Large intestine (tissue), 3 donors: ENCODE data around the gene LRRC25. TPM values are rescaled to one million over a fixed set of nuclear protein-coding genes. Genes with fewer than 3 reads are reported as not detected.

ENCODE experiments used
- DNase-seq, 2 donors: peaks; one replicate each; pipeline versions ENCODE4 v3.0.0 to v3.0.0-alpha.2; 2013
- H3K27ac ChIP-seq: one replicate; pipeline ENCODE4 v1.5.1; 2013; ENCODE audit warnings: low read length
- H3K27me3 ChIP-seq: 2 replicates; pipeline ENCODE4 v1.6.1; 2013; ENCODE audit warnings: low read length; ENCODE audit not compliant: control insufficient read depth, insufficient read depth
- H3K36me3 ChIP-seq: 2 replicates; pipeline ENCODE4 v1.6.1; 2013; ENCODE audit warnings: low read length; ENCODE audit not compliant: control insufficient read depth, insufficient read depth
- H3K4me1 ChIP-seq: one replicate; pipeline ENCODE4 v1.6.1; 2013; ENCODE audit warnings: low read length; ENCODE audit not compliant: control insufficient read depth, insufficient read depth
- H3K4me3 ChIP-seq: one replicate; pipeline ENCODE4 v1.5.1; 2013; ENCODE audit warnings: low read length
- H3K9me3 ChIP-seq: one replicate; pipeline ENCODE4 v1.6.1; 2013; ENCODE audit warnings: mild to moderate bottlenecking, low read depth, low read length, moderate library complexity; ENCODE audit not compliant: control insufficient read depth
- WGBS: methylation state at CpG from one replicate; pipeline ENCODE4 v1.1.5; 2013; ENCODE audit warnings: low lambda C conversion rate; ENCODE audit not compliant: insufficient coverage; 5-methylcytosine and 5-hydroxymethylcytosine counted together
- polyA plus RNA-seq: library from polyadenylated mRNA; unstranded; fragments of 120-200 nt; gene quantifications from one replicate; pipeline ENCODE4 v1.2.1, GENCODE V29; 2013

Gene LRRC25
- polyA plus RNA-seq, 1 donor, result 3.1 TPM

DNA sequence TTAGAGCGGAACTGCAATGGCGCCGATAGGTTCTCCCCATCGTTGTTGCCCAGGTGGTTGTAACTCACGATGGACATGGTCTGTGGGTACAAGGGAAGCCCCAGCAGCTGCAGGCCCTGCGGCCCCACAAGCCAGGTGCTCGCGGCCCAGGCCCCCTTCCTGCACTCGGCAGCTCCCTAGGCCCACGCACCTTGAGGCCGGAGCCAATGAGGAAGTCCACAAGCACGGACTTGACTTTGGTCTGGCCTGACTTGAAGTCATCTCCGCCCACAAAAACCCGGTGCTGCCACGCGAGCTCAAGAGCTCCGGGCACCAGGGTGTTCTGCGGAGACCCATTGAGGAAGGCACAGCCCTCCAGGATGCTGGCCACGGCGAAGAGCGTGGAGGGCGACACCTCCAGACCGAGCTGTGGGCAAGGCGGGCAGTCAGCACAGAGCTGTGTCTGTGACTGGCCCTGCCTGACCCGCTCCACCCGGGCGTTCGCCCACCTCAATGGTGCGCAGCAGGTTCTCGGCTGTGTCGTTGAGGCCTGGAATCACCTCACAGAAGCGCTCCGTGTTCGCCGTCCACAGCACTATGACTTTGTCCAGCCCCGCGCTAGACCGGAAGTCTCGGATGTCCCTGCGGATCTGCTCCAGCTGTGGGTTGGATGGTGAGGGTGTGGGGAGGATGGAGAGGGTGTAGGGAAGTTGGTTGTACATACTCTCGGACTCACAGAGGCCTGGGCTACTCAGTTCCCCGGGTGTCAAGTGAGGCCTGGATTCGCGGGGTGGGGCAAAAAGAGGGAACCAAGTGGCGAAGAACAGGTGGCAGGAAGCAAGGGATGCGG, 38.6 kb upstream of the LRRC25 start:
- peaks cover 16% of the 10 kb centered on the region for H3K9me3 ChIP-seq
- DNase-seq, result no peak
- peaks cover 37% of the 10 kb centered on the region for H3K4me1 ChIP-seq
- no peaks in the 10 kb centered on the region for H3K27me3 ChIP-seq
- 92% methylated on average over 2 of the region's 46 CpGs for WGBS
- peaks cover 35% of the 10 kb centered on the region for H3K36me3 ChIP-seq
- no peak overlapping the region for H3K27ac ChIP-seq
- H3K4me3 ChIP-seq, result peak overlapping the region; percentile 73

DNA sequence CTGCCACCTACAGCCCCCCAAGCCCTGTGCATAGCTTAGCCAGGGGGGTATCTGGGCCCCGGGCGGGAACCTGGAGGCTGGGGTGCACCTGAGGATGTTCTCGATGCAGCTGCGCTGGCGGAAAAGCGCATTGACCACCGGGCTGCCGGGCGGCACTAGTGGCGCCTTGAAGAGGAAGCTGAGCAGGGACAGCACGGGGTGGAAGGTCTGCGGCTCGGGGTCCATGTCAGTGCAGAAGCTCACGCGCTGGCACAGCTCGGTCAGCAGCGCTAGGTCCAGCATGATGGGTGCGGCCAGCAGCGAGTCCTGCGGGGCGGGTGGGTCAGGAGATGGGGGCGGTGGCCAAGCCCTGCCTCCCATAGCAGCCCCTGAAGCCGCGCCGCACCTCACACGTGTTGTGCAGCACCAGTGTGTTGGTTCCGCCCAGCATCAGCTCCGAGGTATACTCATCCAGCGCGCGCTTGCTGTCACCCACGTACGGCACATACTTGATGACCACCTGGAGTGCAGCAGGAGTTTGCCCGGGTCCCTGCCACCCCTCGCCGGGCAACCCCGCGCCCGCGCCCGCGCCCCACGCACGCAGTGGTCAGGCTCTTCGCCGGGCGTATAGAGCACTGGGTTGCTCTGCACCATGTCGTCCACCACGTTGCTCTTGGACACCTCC, 37.9 kb upstream of the LRRC25 start:
- H3K4me1 ChIP-seq, result peaks cover 30% of the 10 kb centered on the region
- WGBS, result no CpG with 5 or more reads among the region's 49 CpGs
- no peak overlapping the region for H3K27ac ChIP-seq
- H3K36me3 ChIP-seq, result peaks cover 40% of the 10 kb centered on the region
- no peaks in the 10 kb centered on the region for H3K27me3 ChIP-seq
- peaks cover 16% of the 10 kb centered on the region for H3K9me3 ChIP-seq
- DNase-seq, result no peak
- no peak overlapping the region for H3K4me3 ChIP-seq

- H3K36me3 ChIP-seq, result peaks cover 40% of the 10 kb centered on the region
- H3K27me3 ChIP-seq, result no peaks in the 10 kb centered on the region
- H3K9me3 ChIP-seq, result peaks cover 16% of the 10 kb centered on the region
- H3K27ac ChIP-seq, result peak overlapping the region; percentile 21
- no peak for DNase-seq
- no peak overlapping the region for H3K4me3 ChIP-seq
- no CpG with 5 or more reads among the region's 21 CpGs for WGBS
- H3K4me1 ChIP-seq, result peaks cover 34% of the 10 kb centered on the region
Measured at GRCh38 chr19:18434411-18435175, 37.2 kb upstream of the LRRC25 start.

DNA sequence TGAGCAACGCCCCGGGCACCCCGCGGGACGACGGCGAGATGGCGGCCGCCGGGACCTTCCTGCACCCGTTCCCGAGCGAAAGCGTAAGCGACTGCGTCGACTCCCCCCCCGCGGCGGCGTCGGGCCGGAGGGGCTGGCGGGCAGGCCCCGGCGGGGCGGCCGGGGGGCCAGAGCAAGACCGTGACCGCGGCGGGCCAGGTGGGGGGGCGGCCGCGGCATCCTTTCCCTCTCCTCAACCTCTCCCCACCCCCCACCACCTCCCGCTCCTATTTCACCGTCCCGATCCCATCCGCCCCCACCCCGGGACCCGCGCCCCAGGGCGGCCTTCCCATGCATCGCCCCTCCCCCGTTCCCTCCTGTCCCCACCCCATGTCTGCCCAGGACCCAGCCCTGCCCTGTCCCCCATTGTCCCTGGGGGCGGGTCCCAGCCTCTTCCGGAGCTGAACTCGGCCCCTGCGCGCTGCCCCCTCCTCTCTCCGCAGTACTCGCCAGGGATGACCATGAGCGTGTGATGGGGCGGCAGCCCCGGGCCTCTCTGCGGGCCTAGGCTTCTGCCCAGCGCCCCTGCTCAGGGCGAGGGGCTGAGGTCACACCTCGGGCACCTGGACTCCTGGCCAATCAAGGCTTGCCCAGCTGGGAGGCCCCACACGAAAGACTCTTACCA, 36.4 kb upstream of the LRRC25 start:
- peaks cover 34% of the 10 kb centered on the region for H3K4me1 ChIP-seq
- H3K27me3 ChIP-seq, result no peaks in the 10 kb centered on the region
- H3K27ac ChIP-seq, result peak overlapping the region; percentile 21
- no peak for DNase-seq
- peaks cover 16% of the 10 kb centered on the region for H3K9me3 ChIP-seq
- H3K36me3 ChIP-seq, result peaks cover 40% of the 10 kb centered on the region
- WGBS, result no CpG with 5 or more reads among the region's 60 CpGs
- peak overlapping the region; percentile 24 for H3K4me3 ChIP-seq

- WGBS, result no CpG with 5 or more reads among the region's 59 CpGs
- Histone ChIP-seq H3K27ac (no peak overlapping the region), H3K4me1 (peaks cover 30% of the 10 kb centered on the region), H3K27me3 (no peaks in the 10 kb centered on the region), H3K9me3 (peaks cover 16% of the 10 kb centered on the region), H3K4me3 (peak overlapping the region; percentile 32), H3K36me3 (peaks cover 45% of the 10 kb centered on the region)
- no peak for DNase-seq
Measured at GRCh38 chr19:18433015-18433691, 35.7 kb upstream of the LRRC25 start.

DNA sequence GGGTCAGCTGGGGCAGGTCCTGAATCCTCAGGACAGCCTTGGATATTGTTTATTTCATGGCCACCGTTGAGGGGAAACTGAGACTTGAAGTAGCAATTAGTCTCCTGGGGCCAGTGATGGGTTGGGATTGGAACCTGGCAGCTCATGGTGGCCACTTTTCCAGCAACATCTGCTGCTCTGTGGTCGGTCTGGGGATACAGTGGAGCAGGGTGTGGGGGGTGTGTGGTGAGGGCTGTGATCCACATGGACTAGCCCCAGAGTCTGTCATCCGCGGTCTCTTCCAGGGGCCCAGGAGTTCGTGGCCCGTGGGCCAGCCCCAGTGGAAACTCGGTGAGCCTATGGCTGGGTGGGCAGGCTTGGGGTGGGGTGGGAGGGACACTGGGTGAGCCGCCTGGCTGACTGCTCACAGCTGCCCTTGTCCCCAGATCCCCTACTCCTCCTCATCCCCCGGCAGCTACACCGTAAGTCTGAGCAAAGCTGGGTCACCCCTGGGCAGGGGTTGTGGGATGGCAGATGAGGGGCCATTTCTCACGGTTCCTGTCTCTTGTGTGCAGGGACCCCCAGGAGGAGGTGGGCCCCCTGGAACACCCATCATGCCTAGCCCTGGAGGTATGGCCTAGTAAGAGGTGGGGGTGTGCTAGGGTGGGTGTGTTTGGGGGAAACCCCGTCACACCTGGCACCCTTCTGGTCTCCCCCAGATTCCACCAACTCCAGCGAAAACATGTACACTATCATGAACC, 35.0 kb upstream of the LRRC25 start:
- Histone ChIP-seq H3K9me3 (peaks cover 16% of the 10 kb centered on the region), H3K4me3 (peak overlapping the region; percentile 32), H3K4me1 (peaks cover 29% of the 10 kb centered on the region), H3K27me3 (no peaks in the 10 kb centered on the region), H3K27ac (no peak overlapping the region), H3K36me3 (peaks cover 47% of the 10 kb centered on the region)
- no peak for DNase-seq
- no CpG with 5 or more reads among the region's 13 CpGs for WGBS

- no CpG with 5 or more reads among the region's 34 CpGs for WGBS
- no peaks in the 10 kb centered on the region for H3K27me3 ChIP-seq
- H3K36me3 ChIP-seq, result peaks cover 51% of the 10 kb centered on the region
- peaks cover 24% of the 10 kb centered on the region for H3K4me1 ChIP-seq
- no peak overlapping the region for H3K27ac ChIP-seq
- DNase-seq, result no peak
- H3K9me3 ChIP-seq, result peaks cover 15% of the 10 kb centered on the region
- no peak overlapping the region for H3K4me3 ChIP-seq
Measured at GRCh38 chr19:18431351-18432197, 34.2 kb upstream of the LRRC25 start.

DNA sequence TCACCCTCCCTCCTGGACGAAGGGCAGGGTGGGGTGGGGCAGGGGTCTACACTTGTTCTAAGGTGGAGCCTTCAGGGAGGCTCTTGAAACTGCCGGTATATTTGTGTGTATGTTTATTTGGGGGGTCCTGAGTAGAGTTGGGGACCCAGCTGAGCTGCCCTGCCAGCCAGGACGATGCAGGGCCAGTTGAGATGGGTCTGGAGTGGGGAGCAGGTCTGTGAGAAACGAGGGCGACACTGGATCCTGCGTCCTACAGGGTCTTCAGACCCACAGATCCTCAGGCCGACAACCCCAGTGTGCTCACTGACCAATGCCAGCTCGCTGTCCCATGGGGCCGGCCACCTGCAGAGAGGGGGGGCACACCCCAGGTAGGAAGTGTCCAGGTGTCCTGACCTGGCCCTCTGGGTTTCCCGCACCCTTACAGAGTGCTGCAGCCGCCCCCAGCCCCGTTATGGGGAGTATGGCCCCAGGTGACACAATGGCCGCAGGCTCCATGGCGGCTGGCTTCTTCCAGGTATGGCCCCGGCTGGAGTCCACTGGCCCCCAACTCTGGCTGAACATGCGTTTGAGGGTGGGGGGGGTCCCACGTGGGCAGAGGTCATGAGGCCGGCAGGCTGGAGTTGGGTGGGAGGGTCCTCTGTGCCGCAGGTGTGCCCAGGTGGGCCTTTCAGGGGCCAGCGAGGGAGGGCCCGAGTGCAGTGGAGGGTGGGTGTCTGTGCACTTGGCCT, 33.2 kb upstream of the LRRC25 start:
- no CpG with 5 or more reads among the region's 21 CpGs for WGBS
- H3K27ac ChIP-seq, result no peak overlapping the region
- no peak overlapping the region for H3K4me3 ChIP-seq
- peaks cover 7% of the 10 kb centered on the region for H3K9me3 ChIP-seq
- no peak for DNase-seq
- H3K4me1 ChIP-seq, result peaks cover 20% of the 10 kb centered on the region
- H3K27me3 ChIP-seq, result no peaks in the 10 kb centered on the region
- peaks cover 42% of the 10 kb centered on the region for H3K36me3 ChIP-seq
